ENCODE measurements around the gene DNASE1.
"Not testable (repeated sequence)": the region's sequence is repeated elsewhere in the genome, so short reads cannot be mapped to it uniquely, and the experiment has no call there.

The DNASE1 gene

DNA sequence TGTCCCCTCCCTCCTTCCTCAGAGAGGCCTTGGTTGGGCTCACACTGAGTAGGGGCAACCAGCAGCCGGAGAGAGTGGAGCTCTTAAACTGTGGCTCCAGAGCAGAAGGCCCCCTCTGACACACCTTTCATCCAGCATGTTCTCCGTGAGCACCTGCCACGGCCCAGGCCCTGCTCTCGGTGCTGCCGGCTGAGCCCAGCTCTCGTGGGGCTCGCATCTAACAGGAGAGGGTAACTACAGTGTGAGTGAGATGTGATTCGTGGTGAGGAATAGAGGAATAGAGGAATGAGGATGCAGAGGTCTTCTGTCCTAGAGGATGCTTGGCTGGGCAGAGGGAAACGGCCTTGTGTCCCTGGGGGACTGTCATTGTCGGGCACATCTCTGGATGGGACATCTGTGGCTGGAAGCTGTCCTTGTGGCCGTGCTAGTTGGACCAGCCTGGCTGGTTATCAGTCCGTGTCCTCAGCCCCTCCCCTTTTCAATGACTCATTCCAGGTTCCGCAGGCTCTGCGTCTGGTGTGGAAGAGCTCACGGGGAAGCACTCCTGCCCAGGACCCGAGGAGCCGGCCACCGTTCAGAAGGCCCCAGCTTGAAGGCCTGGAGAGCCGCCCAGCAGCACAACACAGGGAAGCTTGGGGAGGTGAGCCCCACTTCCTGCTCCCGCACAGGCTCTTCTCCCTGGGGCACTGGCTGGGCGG is 11.9 kb upstream of the DNASE1 start:
- DNase-seq: peak; percentile 91

DNA sequence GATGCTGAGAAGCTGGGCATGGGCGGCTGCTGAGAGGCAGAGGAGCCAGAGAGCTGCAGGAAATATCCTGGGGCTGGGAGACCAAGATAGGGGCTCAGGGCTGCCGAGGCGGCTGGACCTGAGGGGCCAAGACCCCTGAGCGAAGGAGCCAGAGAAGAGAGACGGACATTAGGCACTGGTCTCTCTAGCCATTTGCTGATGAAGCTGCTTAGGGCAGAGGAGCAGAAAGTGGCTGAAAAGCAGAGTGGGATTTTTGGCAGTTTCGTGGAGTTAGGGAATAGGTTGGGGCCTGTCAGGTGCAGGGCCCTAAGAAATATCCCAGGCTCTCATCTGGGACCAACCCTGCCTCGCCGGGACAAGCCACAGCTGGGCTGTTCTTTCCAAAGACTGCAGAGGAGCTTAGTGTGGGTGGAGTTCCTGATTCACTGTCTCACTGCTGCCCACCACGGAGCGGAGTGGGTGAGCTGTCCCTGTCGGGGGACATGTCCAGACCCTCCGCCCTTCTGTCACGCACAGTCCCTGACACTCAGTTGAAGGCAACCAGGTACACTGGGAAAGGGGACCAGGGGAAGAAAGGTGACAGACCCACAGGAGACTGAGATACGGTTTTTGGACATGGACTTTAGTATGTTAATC is 11.3 kb upstream of the DNASE1 start:
- DNase-seq: no peak

DNA sequence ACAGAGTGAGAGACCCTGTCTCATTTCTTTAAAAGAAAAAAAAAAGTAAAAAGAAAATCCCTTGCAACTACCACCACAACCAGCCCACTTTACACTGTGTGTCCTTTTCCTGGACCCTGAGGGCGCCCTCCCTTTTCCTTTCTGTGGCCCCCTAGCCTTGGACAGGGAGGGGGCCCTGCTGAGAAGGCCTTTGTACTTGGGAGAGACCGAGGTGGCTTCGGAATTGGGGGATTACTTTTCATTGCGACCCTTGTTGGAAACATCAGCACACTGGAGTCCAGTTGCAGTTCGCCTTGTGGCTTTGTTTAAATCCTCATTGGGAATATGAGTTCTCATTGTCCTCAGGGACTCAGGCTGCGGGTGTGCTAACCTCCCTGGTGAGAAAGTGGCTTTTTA is 9.4 kb upstream of the DNASE1 start:
- DNase-seq: no peak

DNA sequence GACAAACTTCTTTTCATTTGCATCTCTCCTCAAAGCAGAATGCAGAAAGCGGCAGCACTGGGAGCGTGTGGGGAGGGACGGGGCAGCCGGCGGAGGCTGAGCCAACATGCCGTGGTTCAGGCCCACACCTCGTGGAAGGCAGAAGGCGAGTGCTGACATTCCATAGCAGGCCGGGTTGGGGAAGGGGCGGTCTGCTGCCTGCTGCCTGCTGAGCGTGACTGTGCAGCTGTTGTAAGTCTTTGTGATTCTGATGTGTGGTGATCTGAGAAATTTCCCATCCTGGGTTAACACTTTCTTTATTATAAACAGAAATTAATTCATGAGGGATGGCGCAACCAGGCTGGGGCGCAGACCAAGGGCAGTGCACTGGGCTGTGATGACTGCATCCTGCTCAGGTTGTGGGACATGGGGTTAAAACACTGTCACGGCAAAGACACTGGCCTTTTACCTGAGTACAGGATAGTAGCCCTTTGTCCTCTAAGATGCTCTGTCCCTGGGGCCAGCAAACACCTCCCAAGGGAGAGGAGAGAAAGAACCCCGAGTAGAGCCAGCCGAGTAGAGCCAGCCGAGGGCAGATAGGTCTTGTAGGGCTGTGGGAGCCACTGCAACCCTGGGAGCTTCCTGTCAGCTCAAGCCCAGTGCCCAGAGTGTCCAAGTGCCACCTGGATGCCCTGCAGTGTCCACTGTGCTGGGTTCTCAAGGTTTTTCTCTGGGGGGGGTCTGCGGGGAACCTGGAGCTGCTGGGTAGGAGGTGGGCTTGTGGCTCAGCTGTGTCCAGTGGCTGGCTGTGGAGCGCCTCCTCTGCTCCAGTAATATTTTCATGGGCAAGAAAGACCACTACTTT is 8.8 kb upstream of the DNASE1 start:
- DNase-seq: peak; percentile 87

DNA sequence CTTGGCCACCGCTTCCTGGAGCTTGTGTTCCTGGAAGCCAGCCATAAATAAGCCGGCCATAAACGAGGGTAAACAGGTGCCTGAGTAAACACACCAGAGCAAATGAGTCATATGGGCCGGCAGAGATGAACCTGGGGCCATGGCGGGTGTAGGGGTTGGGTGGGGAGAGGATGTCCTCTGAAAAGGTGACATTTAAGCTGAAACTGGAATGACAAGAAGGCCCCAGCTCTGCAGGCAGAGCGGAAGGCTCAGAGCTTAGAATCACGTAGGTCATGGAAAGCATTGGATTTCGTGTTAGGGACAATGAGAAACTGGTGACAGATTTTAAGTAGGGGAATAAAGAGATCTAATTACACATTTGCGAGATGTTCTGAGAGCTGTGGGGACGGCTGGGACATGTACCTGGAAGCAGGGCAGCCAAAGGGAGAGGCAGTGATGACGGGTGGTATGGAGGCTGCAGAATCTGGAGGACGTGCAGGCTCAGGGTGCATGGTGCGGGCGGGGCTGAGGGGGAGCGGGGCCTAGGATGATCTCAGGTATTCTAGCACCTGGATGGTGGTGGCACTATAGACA is 8.1 kb upstream of the DNASE1 start:
- DNase-seq: peak; percentile 96

DNA sequence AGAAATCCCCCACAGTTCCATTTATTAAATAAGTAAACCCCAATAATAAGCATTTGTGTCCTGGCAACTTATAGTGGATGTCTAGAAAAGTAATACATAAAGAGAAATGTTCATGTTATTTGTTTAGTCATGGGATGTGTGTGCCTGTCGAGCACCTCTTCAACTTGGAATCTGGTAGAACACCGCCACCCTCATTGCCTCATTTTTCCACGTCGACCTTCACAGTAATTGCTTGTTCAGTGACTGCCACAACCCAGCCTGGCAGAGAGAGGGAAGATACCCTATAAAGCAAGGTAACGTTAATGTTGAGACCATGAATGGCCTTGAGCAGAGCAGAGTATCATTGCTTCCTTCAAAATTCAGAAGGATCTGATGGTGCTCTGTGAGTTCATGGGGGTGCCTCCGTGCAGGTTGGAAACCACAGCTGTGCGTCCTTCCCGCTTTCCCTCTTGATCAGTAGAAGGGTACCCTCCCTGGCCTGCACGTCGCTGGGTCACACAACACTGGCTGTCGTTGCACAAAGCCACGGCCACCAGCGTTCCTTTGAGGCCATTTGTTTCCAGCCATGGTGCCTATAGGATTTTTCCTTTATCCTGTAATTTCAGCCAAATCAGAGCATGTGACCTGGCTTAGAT is 3.7 kb upstream of the DNASE1 start:
- DNase-seq: peak; percentile 14

DNA sequence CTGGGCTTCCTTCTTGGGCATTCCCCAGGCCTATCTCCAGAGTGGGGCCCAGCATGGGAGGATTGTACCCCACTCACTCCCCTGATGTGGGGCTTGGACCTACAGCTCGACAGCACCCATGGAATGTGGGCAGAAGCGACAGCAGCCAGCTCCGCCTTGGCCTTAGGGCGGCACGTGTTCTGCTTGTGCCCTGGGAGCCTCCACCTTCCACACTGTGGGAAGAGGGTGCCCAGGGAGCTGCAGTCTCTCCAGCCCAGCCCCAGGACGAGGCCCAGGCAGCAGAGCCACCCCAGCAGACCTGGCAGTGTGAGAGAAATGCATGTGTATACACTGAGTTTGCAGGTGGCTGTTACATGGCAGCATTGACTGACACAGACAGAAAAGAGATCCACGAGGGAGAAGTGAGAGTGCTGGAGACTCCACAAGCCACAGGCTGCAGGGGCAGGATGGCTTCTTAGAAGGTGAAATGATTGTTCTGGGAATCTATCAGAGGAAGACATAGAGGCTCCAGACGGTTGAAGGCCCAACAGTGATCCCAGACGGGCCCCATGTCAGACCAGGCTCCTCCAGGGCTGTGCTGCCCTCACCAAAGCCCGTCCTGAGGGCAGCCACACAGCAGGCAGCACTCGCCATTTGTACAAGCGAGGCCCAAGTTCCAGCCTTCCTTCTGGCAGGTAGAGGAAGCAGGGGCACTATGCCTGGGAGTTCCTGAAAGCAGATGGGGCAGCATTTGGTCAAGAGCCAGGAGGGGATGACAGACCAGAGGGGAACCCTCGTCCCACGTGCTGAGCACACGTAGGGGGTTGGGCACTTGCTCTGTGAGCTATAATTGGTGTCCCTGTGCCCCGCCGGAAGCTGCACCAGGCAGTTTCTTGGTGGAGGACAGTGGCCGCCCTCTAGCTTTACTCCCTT is 2.8 kb upstream of the DNASE1 start:
- no peak for DNase-seq

DNA sequence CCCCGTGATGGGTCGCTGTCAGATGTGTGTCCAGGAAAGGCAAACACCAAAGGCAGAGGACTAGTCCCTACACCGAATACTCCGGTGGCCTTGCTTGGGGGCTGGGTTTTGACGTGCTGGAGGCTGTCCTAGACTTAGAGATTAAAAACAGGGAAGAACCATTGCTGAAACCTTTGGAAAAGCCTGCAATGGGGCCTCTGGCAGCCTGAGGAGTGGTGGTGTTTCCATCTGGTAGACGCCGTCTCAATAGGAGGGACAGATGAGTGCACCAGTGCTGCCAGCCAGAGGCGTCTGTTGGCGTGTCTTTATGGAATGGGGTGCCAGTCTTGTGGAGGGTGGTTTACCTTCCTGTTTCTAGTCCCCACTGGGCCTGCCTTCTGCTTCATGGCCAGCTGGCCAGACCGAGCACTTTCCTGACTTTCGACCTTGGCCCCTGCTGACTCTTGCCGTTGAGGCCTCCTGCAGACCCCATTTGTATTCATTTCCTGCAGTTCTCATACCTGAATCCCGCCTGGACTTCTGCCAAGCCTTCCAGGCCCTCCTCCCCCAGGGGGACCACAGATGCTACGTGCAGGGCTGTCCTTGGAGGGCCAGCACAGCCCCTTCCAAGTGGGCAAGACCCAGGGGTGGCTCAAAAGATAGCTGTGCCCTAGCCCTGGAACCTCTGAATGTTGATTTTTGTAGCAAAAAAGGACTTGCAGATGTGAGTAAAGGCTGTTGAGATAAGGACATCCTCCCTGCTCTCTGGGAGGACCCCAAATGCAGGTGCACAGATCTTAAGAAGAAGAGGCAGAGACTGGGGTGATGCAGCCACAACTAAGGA is 1.9 kb upstream of the DNASE1 start:
- no peak for DNase-seq

DNA sequence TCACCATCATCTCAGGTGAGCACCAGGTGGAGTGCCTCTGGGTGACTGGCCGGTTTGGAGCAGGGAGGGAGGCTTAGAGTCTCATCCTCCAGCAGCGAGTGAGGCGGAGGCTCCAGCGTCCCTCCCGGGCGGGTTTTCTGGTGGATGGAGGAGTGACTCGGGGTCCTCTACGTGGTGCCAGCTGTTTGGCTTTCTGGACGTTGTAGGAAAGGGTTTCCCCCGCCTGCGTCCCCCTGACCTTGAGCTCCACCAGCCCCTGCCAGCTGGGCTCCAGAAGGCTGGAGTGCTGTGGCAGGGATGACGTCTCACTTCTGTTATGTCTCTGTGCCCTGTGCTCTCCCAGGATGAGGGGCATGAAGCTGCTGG is 522 bp downstream of the DNASE1 start:
- no peak for DNase-seq

DNA sequence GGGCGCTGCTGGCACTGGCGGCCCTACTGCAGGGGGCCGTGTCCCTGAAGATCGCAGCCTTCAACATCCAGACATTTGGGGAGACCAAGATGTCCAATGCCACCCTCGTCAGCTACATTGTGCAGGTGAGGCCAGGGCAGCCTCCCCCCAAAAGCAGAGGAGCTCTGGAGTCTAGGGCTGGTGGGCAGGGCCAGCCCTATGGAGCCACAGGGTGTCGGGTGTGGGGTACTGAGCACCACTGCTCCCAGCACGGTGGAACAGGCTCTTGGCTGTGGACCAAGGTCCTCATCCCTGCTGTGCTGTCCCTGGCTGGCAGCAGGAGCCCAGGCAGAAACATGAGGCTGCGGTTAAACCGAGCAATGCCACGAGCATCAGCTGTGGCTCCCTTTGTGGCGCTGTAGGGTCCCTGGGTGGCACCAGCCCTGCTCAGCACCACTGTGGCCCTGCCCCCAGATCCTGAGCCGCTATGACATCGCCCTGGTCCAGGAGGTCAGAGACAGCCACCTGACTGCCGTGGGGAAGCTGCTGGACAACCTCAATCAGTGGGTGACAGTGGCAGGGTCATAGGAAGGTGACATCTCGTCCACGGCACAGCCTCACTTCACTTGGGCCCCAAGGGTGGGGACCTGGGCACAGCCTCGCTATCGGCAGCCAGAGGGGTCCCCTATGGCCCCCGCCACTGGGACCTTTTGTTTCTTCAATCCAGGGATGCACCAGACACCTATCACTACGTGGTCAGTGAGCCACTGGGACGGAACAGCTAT is 1.1 kb downstream of the DNASE1 start:
- no peak for DNase-seq

DNA sequence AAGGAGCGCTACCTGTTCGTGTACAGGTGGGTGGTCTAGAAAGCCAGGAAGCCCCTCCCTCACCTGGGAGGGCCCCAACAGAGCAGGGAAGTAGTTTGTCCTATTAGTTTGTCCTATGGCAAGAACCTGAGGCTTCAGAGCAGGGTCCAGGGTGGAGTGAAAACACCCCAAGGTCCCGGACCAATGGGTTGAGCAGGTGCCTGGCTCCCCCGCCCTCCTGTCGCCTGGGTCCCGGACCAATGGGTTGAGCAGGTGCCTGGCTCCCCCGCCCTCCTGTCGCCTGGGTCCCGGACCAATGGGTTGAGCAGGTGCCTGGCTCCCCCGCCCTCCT is 1.6 kb downstream of the DNASE1 start:
- not testable (repeated sequence) for DNase-seq

DNA sequence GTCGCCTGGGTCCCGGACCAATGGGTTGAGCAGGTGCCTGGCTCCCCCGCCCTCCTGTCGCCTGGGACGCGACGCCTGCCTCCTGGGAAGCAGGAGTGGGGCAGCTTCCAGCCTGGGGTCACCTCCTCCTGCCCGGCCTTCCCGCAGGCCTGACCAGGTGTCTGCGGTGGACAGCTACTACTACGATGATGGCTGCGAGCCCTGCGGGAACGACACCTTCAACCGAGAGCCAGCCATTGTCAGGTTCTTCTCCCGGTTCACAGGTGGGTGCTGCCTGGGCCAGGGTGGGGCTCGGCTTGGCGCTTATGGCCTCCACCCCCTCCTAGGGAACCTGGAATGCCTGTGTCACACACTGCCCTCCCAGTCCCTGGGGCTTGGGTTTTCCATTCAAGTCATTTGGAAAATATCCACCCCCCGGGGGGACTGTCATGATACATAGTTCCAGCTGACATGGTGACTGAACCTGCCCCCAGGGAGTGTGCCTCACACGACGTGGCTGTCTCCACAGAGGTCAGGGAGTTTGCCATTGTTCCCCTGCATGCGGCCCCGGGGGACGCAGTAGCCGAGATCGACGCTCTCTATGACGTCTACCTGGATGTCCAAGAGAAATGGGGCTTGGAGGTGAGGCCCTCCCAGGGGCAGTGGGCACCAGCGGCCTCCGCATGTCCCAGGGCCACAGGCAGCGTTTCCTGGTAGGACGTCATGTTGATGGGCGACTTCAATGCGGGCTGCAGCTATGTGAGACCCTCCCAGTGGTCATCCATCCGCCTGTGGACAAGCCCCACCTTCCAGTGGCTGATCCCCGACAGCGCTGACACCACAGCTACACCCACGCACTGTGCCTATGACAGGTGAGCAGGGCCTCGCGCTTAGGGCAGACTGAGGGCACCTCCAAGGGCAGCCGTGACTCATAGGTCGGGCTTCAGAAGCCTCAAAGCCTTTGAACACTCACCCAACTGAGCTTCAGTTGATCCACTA is 2.3 kb downstream of the DNASE1 start:
- DNase-seq: peak; percentile 12

DNA sequence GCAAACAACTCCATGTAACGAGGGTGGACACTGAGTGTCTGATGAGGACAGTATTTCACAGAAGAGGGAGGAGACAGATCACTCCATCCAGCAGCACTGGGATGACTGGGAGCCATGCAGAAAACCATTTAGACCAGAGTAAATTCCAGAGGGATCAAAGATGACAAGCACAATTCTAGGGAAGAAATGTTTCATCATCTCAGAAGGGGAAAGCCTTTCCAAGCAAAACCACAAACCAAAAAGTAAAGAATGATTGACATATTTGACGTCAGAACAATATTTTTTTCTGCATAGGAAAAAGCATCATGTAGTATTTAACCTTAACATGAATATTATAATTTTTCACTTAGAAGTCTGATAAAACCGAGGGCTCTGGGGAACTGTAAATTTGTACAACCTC is 4.8 kb downstream of the DNASE1 start:
- no peak for DNase-seq

DNA sequence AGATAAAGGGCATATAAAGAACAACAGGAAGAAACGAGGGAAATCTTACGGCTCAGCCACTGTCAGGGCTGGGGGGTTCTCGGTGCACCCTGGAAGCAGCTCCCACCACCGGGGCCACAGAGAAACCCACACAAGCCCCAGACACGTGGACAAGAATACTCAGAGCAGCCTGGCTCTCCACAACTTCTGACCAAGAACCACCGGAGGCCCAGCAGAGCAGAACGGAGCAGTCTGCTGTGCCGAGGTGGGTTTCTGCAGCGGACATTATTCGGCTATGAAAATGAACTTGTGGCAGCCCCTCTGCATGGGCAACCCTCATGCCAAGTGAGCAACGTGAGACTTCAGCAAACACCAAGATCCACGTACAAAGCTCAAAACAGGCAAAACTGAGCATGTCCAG is 6.8 kb downstream of the DNASE1 start:
- no peak for DNase-seq

DNA sequence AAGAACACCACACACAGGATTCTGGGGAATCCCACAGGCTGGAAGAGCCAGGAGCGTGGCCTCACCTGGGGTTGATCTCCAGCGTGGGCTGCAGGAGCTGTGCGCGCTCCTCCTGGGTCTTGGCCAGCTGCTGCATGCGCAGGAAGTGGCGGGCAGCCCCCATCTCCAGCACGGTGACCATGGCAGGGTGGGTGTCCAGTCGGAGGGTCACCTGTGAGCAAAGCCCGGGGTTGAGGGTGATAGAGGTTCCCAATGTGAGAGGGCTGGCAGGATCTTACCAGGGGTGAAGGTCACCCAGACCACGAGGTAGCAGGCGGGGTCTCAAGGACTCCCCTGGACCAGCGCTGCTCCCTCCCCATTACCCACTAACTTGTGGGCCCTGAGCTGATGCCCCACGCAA is 7.4 kb downstream of the DNASE1 start:
- DNase-seq: no peak

DNA sequence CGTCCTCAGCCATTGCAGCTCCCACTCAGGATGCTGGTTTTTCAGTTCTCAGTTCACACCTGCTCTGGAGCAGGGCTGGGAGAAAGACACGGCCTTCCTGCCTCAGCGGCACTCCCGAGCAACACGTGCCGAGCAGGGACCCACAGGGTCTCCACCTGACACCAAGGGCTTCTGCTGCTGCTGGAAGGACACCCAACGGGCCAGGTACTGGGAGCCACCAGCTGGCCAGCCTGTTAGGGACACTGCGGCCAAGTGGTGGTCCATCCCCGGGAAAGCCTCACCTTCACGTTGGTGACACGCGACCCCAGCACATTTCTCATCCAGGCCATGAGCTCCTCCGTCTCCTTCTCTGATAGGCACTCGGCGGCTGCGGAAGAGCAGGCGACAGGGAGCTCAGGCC is 8.1 kb downstream of the DNASE1 start:
- DNase-seq: no peak

DNA sequence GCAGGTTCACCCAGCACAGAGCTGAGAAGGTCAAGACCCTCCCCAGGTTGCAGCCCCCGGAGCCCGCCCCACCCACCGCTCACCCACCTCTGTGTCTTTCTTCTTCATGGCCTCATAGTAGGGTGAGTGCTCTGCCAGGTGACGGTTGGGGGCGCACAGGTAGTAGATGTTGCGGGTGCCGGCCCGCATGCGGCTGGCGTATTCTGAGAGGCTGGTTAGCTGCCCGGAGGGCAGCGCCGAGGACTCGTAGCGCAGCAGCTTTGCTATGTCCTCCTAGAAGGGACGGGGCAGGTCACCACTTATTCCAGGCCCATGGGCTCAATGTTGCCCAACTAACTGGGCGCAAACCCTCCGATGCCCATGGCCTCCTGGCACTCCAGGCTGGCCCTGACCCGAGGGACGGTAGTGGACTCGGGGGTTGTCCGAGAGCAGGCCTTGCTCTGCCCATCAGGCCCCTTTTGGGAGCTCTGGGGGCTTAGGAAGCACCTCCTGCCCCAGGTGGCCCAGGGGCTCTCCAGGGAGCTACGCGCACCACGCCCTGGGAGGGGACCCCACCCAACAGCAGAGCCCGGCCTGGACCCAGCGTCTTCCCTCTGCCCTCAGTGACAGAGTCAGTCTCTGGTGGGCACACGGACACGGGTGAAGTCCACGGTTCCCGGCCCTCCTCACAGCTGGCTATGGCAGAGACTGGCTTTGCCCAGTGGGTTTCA is 9.9 kb downstream of the DNASE1 start:
- no peak for DNase-seq

DNA sequence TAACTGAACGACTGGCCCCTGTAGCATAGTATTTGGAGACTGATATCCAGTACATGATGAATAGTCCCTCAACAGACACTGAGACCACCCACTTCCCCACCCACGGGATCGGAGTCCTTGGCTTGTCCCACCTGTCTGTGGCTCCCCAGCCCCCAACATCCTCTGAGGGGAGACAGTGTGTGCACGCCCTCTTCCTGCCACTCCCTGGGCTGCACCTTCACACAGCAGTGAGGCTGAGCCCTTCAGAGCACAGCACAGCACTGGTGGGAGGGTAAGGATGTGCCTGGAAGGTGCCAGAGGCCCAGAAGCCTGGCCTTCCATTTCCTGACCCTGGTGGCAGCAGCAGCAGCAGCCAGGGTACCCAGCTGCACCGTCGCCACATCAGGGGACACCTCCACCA is 11.0 kb downstream of the DNASE1 start:
- no peak for DNase-seq

DNA sequence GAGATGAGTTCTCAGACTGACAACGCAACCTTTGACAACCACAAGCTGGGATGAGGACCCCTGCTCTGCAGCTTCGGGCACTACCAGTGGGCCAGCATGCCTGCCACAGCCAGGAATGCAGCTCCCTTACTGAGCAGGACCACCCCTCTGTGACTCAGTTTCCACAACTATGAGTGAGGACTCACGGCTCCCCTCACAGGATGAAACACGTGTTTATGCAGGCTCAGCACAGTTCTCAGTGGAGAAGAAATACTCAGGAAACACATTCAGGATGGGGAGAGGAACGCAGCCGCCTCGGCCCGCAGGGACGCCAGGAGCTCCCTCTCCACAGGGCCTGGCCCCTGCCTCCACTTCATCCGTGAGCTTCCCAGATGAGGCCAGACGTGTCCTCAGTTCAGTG is 14.1 kb downstream of the DNASE1 start:
- DNase-seq: no peak
